Mesenchymal stem cell (in vitro differentiated cells and primary cell): Measurements from ENCODE around the gene TCF21.

Experiments used
- DNase-seq: peaks from one replicate; pipeline ENCODE4 v3.0.0-alpha.2; 2013
- H2AFZ ChIP-seq: one replicate; pipeline ENCODE4 v1.6.1; 2013; ENCODE audit warnings: low read depth, mild to moderate bottlenecking, control low read depth, inconsistent platforms, low read length, moderate library complexity
- H2AK5ac ChIP-seq: 2 replicates; pipeline ENCODE4 v1.6.1; 2013; ENCODE audit warnings: low read length, moderate library complexity, mild to moderate bottlenecking, inconsistent platforms; ENCODE audit not compliant: severe bottlenecking
- H2BK120ac ChIP-seq: one replicate; pipeline ENCODE4 v1.6.1; 2013; ENCODE audit warnings: low read depth, mild to moderate bottlenecking, inconsistent platforms, low read length, moderate library complexity
- H2BK12ac ChIP-seq, 2 experiments: one replicate each; pipeline ENCODE4 v1.6.1; 2013; ENCODE audit warnings: inconsistent platforms in 2 of 2, low read length in 2 of 2, mild to moderate bottlenecking in 2 of 2, moderate library complexity in 2 of 2, control low read depth in 1 of 2
- H2BK15ac ChIP-seq: one replicate; pipeline ENCODE4 v1.6.1; 2013; ENCODE audit warnings: mild to moderate bottlenecking, low read depth, inconsistent platforms; ENCODE audit not compliant: poor library complexity, severe bottlenecking
- H2BK5ac ChIP-seq: 2 replicates; pipeline ENCODE4 v1.6.1; 2013; ENCODE audit warnings: low read depth, mild to moderate bottlenecking, low read length, control low read depth, inconsistent platforms; ENCODE audit not compliant: poor library complexity, severe bottlenecking
- H3K14ac ChIP-seq, 2 experiments: one replicate each; pipeline ENCODE4 v1.6.1; 2013; ENCODE audit warnings: inconsistent platforms in 2 of 2, low read length in 2 of 2, control low read depth in 1 of 2, mild to moderate bottlenecking in 1 of 2, moderate library complexity in 1 of 2
- H3K18ac ChIP-seq, 2 experiments: one replicate each; pipeline ENCODE4 v1.6.1; 2013; ENCODE audit warnings: inconsistent platforms in 2 of 2, low read length in 2 of 2, control low read depth in 1 of 2, low read depth in 1 of 2, mild to moderate bottlenecking in 1 of 2
- H3K23ac ChIP-seq, 2 experiments: one replicate each; pipeline ENCODE4 v1.6.1; 2013; ENCODE audit warnings: inconsistent platforms in 2 of 2, low read length in 2 of 2, mild to moderate bottlenecking in 2 of 2, moderate library complexity in 2 of 2, control low read depth in 1 of 2
- H3K27ac ChIP-seq: 2 replicates; pipeline ENCODE4 v1.5.1; 2013; ENCODE audit warnings: mild to moderate bottlenecking, moderate library complexity, low read length, control low read depth, inconsistent platforms; ENCODE audit not compliant: poor library complexity, severe bottlenecking
- H3K27me3 ChIP-seq, 2 experiments: 2 replicates each; pipeline versions ENCODE4 v1.6.1 to v1.7.0; 2013; ENCODE audit warnings: low read length in 2 of 2, mild to moderate bottlenecking in 2 of 2, moderate library complexity in 2 of 2, control low read depth in 1 of 2, inconsistent platforms in 1 of 2; ENCODE audit not compliant: control insufficient read depth in 1 of 2, insufficient read depth in 1 of 2
- H3K36me3 ChIP-seq, 2 experiments: 2 replicates each; pipeline versions ENCODE4 v1.6.1 to v1.7.0; 2013; ENCODE audit warnings: low read length in 2 of 2, control low read depth in 1 of 2, inconsistent platforms in 1 of 2, low read depth in 1 of 2, mild to moderate bottlenecking in 1 of 2; ENCODE audit not compliant: insufficient read depth in 2 of 2, control insufficient read depth in 1 of 2
- H3K4ac ChIP-seq, 2 experiments: one replicate each; pipeline ENCODE4 v1.6.1; 2013; ENCODE audit warnings: inconsistent platforms in 2 of 2, low read length in 2 of 2, mild to moderate bottlenecking in 2 of 2, moderate library complexity in 2 of 2, control low read depth in 1 of 2, low read depth in 1 of 2
- H3K4me1 ChIP-seq: 2 replicates; pipeline ENCODE4 v1.6.1; 2013; ENCODE audit warnings: low read depth, low read length, control low read depth; ENCODE audit not compliant: control insufficient read depth, insufficient read depth
- H3K4me2 ChIP-seq: 2 replicates; pipeline ENCODE4 v1.6.1; 2013; ENCODE audit warnings: low read length, mild to moderate bottlenecking, inconsistent platforms; ENCODE audit not compliant: poor library complexity, severe bottlenecking
- H3K4me3 ChIP-seq, 2 experiments: 2 replicates each; pipeline versions ENCODE4 v1.5.1 to v1.7.0; 2013; ENCODE audit warnings: low read length in 2 of 2, mild to moderate bottlenecking in 2 of 2, control low read depth in 1 of 2, low read depth in 1 of 2; ENCODE audit not compliant: insufficient read depth in 1 of 2
- H3K79me1 ChIP-seq: replicated peaks from 2 replicates; pipeline ENCODE4 v1.6.1; 2013; ENCODE audit warnings: mild to moderate bottlenecking, control low read depth, low read length, inconsistent platforms; ENCODE audit not compliant: poor library complexity, severe bottlenecking
- H3K9ac ChIP-seq: 2 replicates; pipeline ENCODE4 v1.7.0; 2013; ENCODE audit warnings: mild to moderate bottlenecking, low read length, moderate library complexity
- H3K9me3 ChIP-seq: 2 replicates; pipeline ENCODE4 v1.7.0; 2013; ENCODE audit warnings: mild to moderate bottlenecking, low read length; ENCODE audit not compliant: control insufficient read depth
- H4K8ac ChIP-seq: one replicate; pipeline ENCODE4 v1.6.1; 2013; ENCODE audit warnings: inconsistent platforms, mild to moderate bottlenecking, low read length, moderate library complexity
- H4K91ac ChIP-seq: one replicate; pipeline ENCODE4 v1.6.1; 2013; ENCODE audit warnings: mild to moderate bottlenecking, low read length, inconsistent platforms
- WGBS: methylation state at CpG from one replicate; pipeline ENCODE4 v1.1.7; 2013; ENCODE audit warnings: mixed read lengths; 5-methylcytosine and 5-hydroxymethylcytosine counted together

TCF21 gene

GRCh38 chr6:133880006-133880405 lies 8.9 kb upstream of the TCF21 start:
- no peak overlapping the region for H3K4me2 ChIP-seq
- H3K27ac ChIP-seq = no peak overlapping the region
- no peaks in the 10 kb centered on the region for H3K36me3 ChIP-seq
- no peak overlapping the region for H2BK15ac ChIP-seq
- no peak overlapping the region for H3K23ac ChIP-seq
- H3K4me1 ChIP-seq = no peaks in the 10 kb centered on the region
- H3K79me1 ChIP-seq = no peaks in the 10 kb centered on the region
- H3K9ac ChIP-seq = no peak overlapping the region
- no peak overlapping the region for H2BK5ac ChIP-seq
- H3K14ac ChIP-seq = no peak overlapping the region
- H3K9me3 ChIP-seq = no peaks in the 10 kb centered on the region
- no peak overlapping the region for H2BK12ac ChIP-seq
- no peak overlapping the region for H3K4ac ChIP-seq
- no peak overlapping the region for H3K18ac ChIP-seq
- H3K4me3 ChIP-seq = no peak overlapping the region
- peaks cover 0 to 8% of the 10 kb centered on the region in 2 experiments for H3K27me3 ChIP-seq
- no peak for DNase-seq
- no peak overlapping the region for H2AFZ ChIP-seq
- no peak overlapping the region for H2AK5ac ChIP-seq
- no peak overlapping the region for H4K8ac ChIP-seq
- H2BK120ac ChIP-seq = no peak overlapping the region
- H4K91ac ChIP-seq = no peak overlapping the region

- H4K8ac ChIP-seq = no peak overlapping the region
- H2AFZ ChIP-seq = no peak overlapping the region
- no peak overlapping the region for H3K14ac ChIP-seq
- H3K4ac ChIP-seq = no peak overlapping the region
- no peaks in the 10 kb centered on the region for H3K4me1 ChIP-seq
- no peaks in the 10 kb centered on the region for H3K9me3 ChIP-seq
- no peak for DNase-seq
- H3K23ac ChIP-seq = no peak overlapping the region
- H3K36me3 ChIP-seq = no peaks in the 10 kb centered on the region
- no peak overlapping the region for H4K91ac ChIP-seq
- H3K9ac ChIP-seq = no peak overlapping the region
- H3K27ac ChIP-seq = no peak overlapping the region
- H3K18ac ChIP-seq = no peak overlapping the region
- no peak overlapping the region for H2AK5ac ChIP-seq
- H3K4me2 ChIP-seq = no peak overlapping the region
- H2BK120ac ChIP-seq = no peak overlapping the region
- no peak overlapping the region for H2BK12ac ChIP-seq
- H3K79me1 ChIP-seq = no peaks in the 10 kb centered on the region
- no peak overlapping the region for H2BK15ac ChIP-seq
- H3K27me3 ChIP-seq = peaks cover 0 to 8% of the 10 kb centered on the region in 2 experiments
- no peak overlapping the region for H2BK5ac ChIP-seq
- H3K4me3 ChIP-seq = no peak overlapping the region
- 94% methylated on average over 2 of the region's 2 CpGs for WGBS
These were observed 8.0 kb upstream of the TCF21 start for GRCh38 chr6:133880896-133881295.

GRCh38 chr6:133886104-133886775 lies 2.7 kb upstream of the TCF21 start:
- Histone ChIP-seq H2AFZ (no peak overlapping the region), H3K14ac (no peak overlapping the region), H3K4me3 (no peak overlapping the region), H2BK15ac (no peak overlapping the region), H4K91ac (no peak overlapping the region), H2AK5ac (no peak overlapping the region), H3K23ac (no peak overlapping the region), H3K4me2 (no peak overlapping the region), H3K9me3 (no peaks in the 10 kb centered on the region), H3K79me1 (no peaks in the 10 kb centered on the region), H3K4ac (no peak overlapping the region), H2BK120ac (no peak overlapping the region), H3K27me3 (peaks cover 36 to 37% of the 10 kb centered on the region in 2 experiments), H3K27ac (no peak overlapping the region), H4K8ac (no peak overlapping the region), H3K9ac (no peak overlapping the region), H3K36me3 (no peaks in the 10 kb centered on the region), H2BK5ac (no peak overlapping the region), H3K4me1 (peaks cover 14% of the 10 kb centered on the region), H3K18ac (no peak overlapping the region), H2BK12ac (no peak overlapping the region)
- WGBS = no CpG with 5 or more reads among the region's 2 CpGs
- no peak for DNase-seq

GRCh38 chr6:133887156-133887879 lies 1.6 kb upstream of the TCF21 start:
- H2BK15ac ChIP-seq = no peak overlapping the region
- H3K79me1 ChIP-seq = no peaks in the 10 kb centered on the region
- H3K23ac ChIP-seq = no peak overlapping the region
- H3K14ac ChIP-seq = no peak overlapping the region
- no peak overlapping the region for H4K91ac ChIP-seq
- H2AK5ac ChIP-seq = no peak overlapping the region
- H4K8ac ChIP-seq = no peak overlapping the region
- no peak overlapping the region for H3K27ac ChIP-seq
- H2BK120ac ChIP-seq = no peak overlapping the region
- no peaks in the 10 kb centered on the region for H3K36me3 ChIP-seq
- H3K4me2 ChIP-seq = no peak overlapping the region
- H3K4ac ChIP-seq = no peak overlapping the region
- H3K9ac ChIP-seq = no peak overlapping the region
- 54% methylated on average over 2 of the region's 4 CpGs for WGBS
- no peak overlapping the region for H3K18ac ChIP-seq
- H2AFZ ChIP-seq = no peak overlapping the region
- peaks cover 19% of the 10 kb centered on the region for H3K4me1 ChIP-seq
- no peak overlapping the region for H2BK12ac ChIP-seq
- H3K27me3 ChIP-seq = peaks cover 42 to 47% of the 10 kb centered on the region in 2 experiments
- H3K4me3 ChIP-seq = no peak overlapping the region
- peak; percentile 51 for DNase-seq
- H2BK5ac ChIP-seq = no peak overlapping the region
- H3K9me3 ChIP-seq = no peaks in the 10 kb centered on the region
